Measurements from ENCODE around the gene PGS1.
"Not testable (repeated sequence)": the region's sequence is repeated elsewhere in the genome, so short reads cannot be mapped to it uniquely, and the experiment has no call there.

The PGS1 gene, protein sequence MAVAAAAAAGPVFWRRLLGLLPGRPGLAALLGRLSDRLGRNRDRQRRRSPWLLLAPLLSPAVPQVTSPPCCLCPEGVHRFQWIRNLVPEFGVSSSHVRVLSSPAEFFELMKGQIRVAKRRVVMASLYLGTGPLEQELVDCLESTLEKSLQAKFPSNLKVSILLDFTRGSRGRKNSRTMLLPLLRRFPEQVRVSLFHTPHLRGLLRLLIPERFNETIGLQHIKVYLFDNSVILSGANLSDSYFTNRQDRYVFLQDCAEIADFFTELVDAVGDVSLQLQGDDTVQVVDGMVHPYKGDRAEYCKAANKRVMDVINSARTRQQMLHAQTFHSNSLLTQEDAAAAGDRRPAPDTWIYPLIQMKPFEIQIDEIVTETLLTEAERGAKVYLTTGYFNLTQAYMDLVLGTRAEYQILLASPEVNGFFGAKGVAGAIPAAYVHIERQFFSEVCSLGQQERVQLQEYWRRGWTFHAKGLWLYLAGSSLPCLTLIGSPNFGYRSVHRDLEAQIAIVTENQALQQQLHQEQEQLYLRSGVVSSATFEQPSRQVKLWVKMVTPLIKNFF

DNA sequence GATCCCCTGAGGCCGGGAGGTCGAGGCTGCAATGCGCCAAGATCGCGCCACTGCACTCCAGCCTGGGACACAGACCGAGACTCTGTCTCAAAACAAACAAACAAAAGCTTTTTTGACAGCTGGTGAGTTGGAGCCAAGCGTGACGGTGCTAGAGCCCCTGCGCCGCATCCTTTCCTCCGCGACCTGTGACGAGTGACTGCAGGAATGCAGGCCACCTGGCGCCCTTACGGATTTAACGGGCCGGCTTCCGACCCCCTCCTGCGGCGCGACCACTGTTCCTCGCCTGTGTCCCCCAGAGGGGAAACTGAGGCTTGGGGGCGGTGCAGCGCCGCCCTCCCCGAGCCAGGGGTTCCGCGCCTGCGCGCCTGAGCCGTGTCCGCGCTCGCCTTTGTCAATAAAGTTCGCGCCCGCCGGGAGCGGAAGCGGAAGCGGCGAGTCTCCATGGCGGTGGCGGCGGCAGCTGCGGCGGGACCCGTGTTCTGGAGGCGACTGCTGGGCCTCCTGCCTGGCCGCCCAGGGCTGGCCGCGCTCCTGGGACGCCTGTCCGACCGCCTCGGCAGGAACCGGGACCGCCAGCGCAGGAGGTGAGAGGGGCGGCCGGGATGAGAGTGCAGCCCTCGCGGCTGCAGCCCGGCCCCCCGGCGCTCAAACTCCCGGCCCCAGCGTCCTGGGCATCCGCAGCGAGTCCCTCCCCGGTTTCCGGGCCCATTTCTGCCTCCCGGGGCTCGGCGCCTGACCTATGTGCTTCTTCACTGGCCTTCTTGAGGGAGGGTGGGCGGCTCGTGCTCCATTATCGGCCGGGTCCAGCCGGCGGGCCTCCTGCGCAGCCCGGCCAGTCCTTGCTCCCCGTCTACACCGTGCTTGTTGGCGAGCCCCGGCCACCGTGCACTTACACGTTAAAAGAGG lies at the start of gene PGS1:
TSS of gene PGS1 (plus strand) at position 425 of the 906 bp plus-strand sequence. CDS start at position 442, 17 bp downstream.
- H3K27ac ChIP-seq: peak within 1 kb of the TSS; percentile 26
- H3K79me2 ChIP-seq (ENCODE audit: insufficient read depth, low read depth): peaks cover 53% of the 10 kb centered on the region
- H2AFZ ChIP-seq (ENCODE audit: low read depth): peak within 1 kb of the TSS; percentile 97
- H3K4me2 ChIP-seq: peak within 1 kb of the TSS; percentile 100
- H3K27me3 ChIP-seq (ENCODE audit: insufficient read depth, low read depth): no peaks in the 10 kb centered on the region
- H4K20me1 ChIP-seq (ENCODE audit: insufficient read depth): no peaks in the 10 kb centered on the region
- no peak within 1 kb of the TSS for H3K4me3 ChIP-seq (IDR thresholded peaks at IDR 0.05; ENCODE audit: insufficient read depth, low read depth, low read length)
- H3K36me3 ChIP-seq (ENCODE audit: insufficient read depth): no peaks in the 10 kb centered on the region
- H3K4me1 ChIP-seq (ENCODE audit: low read depth, poor library complexity, severe bottlenecking): peaks cover 49% of the 10 kb centered on the region
- TF ChIP-seq, protein P1, sequence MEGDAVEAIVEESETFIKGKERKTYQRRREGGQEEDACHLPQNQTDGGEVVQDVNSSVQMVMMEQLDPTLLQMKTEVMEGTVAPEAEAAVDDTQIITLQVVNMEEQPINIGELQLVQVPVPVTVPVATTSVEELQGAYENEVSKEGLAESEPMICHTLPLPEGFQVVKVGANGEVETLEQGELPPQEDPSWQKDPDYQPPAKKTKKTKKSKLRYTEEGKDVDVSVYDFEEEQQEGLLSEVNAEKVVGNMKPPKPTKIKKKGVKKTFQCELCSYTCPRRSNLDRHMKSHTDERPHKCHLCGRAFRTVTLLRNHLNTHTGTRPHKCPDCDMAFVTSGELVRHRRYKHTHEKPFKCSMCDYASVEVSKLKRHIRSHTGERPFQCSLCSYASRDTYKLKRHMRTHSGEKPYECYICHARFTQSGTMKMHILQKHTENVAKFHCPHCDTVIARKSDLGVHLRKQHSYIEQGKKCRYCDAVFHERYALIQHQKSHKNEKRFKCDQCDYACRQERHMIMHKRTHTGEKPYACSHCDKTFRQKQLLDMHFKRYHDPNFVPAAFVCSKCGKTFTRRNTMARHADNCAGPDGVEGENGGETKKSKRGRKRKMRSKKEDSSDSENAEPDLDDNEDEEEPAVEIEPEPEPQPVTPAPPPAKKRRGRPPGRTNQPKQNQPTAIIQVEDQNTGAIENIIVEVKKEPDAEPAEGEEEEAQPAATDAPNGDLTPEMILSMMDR (conservative IDR thresholded peaks at IDR 0.05; ENCODE audit: low read depth, low read length): no peak
- peak within 1 kb of the TSS; percentile 76 for H3K9ac ChIP-seq

DNA sequence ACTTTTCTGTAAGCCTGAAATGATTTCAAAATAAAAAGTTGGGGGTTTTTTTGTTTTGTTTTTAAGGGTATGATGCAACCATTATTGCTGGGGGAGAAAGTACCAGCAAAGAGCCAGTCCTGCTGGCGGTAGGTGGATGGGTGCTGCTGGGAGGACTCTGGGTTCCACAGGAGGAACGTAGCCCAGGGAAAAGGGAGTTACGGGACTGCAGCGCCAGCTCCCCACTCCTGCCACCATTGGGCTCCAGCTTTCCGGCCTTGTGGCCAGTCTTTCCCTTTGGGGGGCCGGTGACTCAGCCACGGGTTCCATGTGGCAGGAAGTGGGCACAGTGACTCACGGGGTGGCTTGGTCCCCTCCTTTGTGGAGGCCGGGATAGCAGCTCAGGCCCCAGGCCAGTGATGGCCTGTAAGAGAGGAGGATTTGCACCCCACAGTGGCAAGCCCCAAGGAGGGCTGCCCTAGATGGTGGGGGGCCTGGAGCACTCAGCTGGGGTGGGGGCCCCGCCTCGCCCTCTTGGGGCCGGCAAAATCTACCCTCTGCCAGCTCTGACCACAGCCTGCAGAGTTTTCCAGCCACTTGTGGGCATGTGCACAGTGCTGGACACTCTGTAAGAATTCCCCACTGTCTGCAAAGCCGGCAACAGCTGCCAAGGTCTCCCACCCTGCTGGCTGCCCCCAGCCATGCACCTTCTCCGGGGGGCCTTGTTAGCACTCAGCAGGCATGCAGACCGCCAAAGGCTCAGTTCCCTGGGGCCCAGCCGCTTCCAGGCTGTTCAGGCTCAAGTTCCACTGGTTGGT lies 49.0 kb upstream of the PGS1 start:
- Histone ChIP-seq H3K4me1 (ENCODE audit: low read depth, poor library complexity, severe bottlenecking) (peaks cover 8% of the 10 kb centered on the region), H2AFZ (ENCODE audit: low read depth) (no peak overlapping the region), H3K4me3 (IDR thresholded peaks at IDR 0.05; ENCODE audit: insufficient read depth, low read depth, low read length) (no peak overlapping the region), H4K20me1 (ENCODE audit: insufficient read depth) (no peaks in the 10 kb centered on the region), H3K9ac (no peak overlapping the region), H3K27ac (no peak overlapping the region), H3K4me2 (no peak overlapping the region), H3K79me2 (ENCODE audit: insufficient read depth, low read depth) (no peaks in the 10 kb centered on the region), H3K27me3 (ENCODE audit: insufficient read depth, low read depth) (no peaks in the 10 kb centered on the region), H3K36me3 (ENCODE audit: insufficient read depth) (no peaks in the 10 kb centered on the region)
- TF ChIP-seq, protein P1 (conservative IDR thresholded peaks at IDR 0.05; ENCODE audit: low read depth, low read length): no peak

DNA sequence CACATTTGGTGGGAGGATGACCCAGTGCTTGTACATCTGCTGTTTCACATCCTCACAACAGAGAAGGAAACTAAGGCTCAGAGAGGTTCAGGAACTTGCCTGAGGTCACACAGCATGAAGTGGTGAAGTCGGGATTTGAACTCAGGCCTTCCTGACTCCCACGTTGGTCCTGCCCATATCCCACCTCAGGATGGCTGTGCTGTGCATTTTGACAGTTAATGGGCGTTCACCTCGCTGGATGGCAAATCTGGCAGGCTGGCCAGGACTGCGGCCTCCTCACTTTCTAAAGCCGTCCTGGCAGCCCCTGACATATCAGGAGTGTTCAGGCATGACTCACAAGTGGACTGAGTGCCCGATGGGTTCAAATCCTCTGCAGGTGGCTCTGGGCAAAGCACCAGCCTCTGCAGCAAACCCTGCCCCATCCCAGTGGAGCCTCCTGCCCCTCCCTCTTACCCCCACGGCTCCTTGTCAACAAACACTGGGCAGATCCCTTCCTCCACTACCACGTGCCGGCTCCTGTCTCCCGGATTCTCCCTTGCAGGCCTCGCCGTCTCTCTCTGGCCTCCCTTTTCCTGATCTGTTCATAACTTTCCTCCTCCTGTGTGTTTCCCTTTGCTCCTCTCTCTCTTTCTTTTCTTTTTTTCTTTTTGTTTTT lies 47.8 kb upstream of the PGS1 start:
- Histone ChIP-seq H3K4me1 (ENCODE audit: low read depth, poor library complexity, severe bottlenecking) (peaks cover 8% of the 10 kb centered on the region), H3K27ac (no peak overlapping the region), H3K27me3 (ENCODE audit: insufficient read depth, low read depth) (no peaks in the 10 kb centered on the region), H3K79me2 (ENCODE audit: insufficient read depth, low read depth) (no peaks in the 10 kb centered on the region), H4K20me1 (ENCODE audit: insufficient read depth) (no peaks in the 10 kb centered on the region), H3K9ac (no peak overlapping the region), H3K36me3 (ENCODE audit: insufficient read depth) (no peaks in the 10 kb centered on the region), H3K4me2 (no peak overlapping the region), H3K4me3 (IDR thresholded peaks at IDR 0.05; ENCODE audit: insufficient read depth, low read depth, low read length) (no peak overlapping the region), H2AFZ (ENCODE audit: low read depth) (no peak overlapping the region)
- TF ChIP-seq, protein P1 (conservative IDR thresholded peaks at IDR 0.05; ENCODE audit: low read depth, low read length): no peak

DNA sequence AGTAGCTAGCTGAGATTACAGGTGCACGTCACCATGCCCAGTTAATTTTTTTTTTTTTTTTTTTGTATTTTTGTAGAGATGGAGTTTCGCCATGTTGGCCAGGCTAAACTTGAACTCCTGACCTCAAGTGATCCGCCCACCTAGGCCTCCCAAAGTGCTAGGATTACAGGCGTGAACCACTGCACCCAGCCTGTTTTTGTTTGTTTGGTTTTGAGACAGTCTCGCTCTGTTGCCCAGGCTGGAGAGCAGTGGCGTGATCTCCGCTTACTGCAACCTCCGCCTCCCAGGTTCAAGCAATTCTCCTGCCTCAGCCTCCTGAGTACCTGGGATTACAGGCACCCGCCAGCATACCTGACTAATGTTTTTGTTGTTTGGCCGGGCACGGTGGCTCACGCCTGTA lies 47.1 kb upstream of the PGS1 start:
- not testable (repeated sequence) for H3K4me1 ChIP-seq (ENCODE audit: low read depth, poor library complexity, severe bottlenecking); H4K20me1 ChIP-seq (ENCODE audit: insufficient read depth); H3K4me3 ChIP-seq (IDR thresholded peaks at IDR 0.05; ENCODE audit: insufficient read depth, low read depth, low read length); H3K27me3 ChIP-seq (ENCODE audit: insufficient read depth, low read depth); H3K79me2 ChIP-seq (ENCODE audit: insufficient read depth, low read depth); H3K9ac ChIP-seq; H3K36me3 ChIP-seq (ENCODE audit: insufficient read depth); H3K4me2 ChIP-seq; H2AFZ ChIP-seq (ENCODE audit: low read depth); H3K27ac ChIP-seq
